GM12878 (cell line): Measurements from ENCODE around the gene PTH. TPM values are rescaled to one million over a fixed set of nuclear protein-coding genes. Genes with fewer than 3 reads are reported as not detected.

Experiments
- ATAC-seq: fragments of 200-7000 bp; cut with Tn5 transposase; 3 replicates; pipeline ENCODE4 v1.9.1; 2020; ENCODE audit warnings: mild to moderate bottlenecking, moderate library complexity
- BruUV-seq: library from RNA; stranded (reverse); fragments of 400-500 nt; replicated peaks from 2 replicates; lab custom pipeline; 2021; lab: Mats Ljungman, UMichigan
- CTCF ChIA-PET: fragments of 300-600 bp; sonication (Branson Sonifier 250); formaldehyde crosslinking; extraction: SDS; loops from one replicate; lab custom pipeline; 2021; ENCODE audit warnings: inconsistent platforms; lab: Yijun Ruan, JAX
- POLR2A ChIA-PET: fragments of 350-600 bp; formaldehyde crosslinking; extraction: SDS; loops from one replicate; lab custom pipeline; 2021; ENCODE audit warnings: inconsistent platforms; lab: Charles Lee
- RAD21 ChIA-PET: fragments of 300-600 bp; sonication (Branson Sonifier 250); formaldehyde crosslinking; loops from one replicate; lab custom pipeline; 2023; ENCODE audit warnings: antibody characterized with exemption; ENCODE audit not compliant: unreplicated experiment; lab: Charles Lee
- SMC1A ChIA-PET: fragments of 300-600 bp; sonication (Branson Sonifier 250); formaldehyde crosslinking; loops from one replicate; lab custom pipeline; 2023; ENCODE audit not compliant: unreplicated experiment, uncharacterized antibody; lab: Charles Lee
- DNase-seq: peaks from one replicate; pipeline ENCODE4 v3.0.0-alpha.2; 2011; ENCODE audit warnings: low read depth, low spot score
- FAIRE-seq: peaks from 3 replicates; lab custom pipeline; 2011; peaks lifted over from hg19 to GRCh38; lab: Jason Lieb, UNC
- H2AFZ ChIP-seq: 2 replicates; pipeline ENCODE4 v1.6.0; 2011; ENCODE audit warnings: low read depth, low read length, control low read depth; ENCODE audit not compliant: control insufficient read depth
- H3K27ac ChIP-seq: 2 replicates; pipeline ENCODE4 v1.5.1; 2011; ENCODE audit warnings: control low read depth; ENCODE audit not compliant: control insufficient read depth, insufficient read depth
- H3K27me3 ChIP-seq, 2 experiments: replicated peaks in 1 of 2; 2 replicates each; pipeline versions ENCODE4 v1.6.0 to v1.6.1; 2011; ENCODE audit warnings: low read length in 1 of 2; ENCODE audit not compliant: control insufficient read depth in 2 of 2, insufficient read depth in 2 of 2
- H3K36me3 ChIP-seq, 2 experiments: 2 replicates each; pipeline ENCODE4 v1.5.1; 2011; ENCODE audit warnings: low read length in 1 of 2; ENCODE audit not compliant: control insufficient read depth in 2 of 2, insufficient read depth in 2 of 2
- H3K4me1 ChIP-seq: 2 replicates; pipeline ENCODE4 v1.6.1; 2011; ENCODE audit warnings: mild to moderate bottlenecking, low read length, moderate library complexity, mixed read lengths; ENCODE audit not compliant: control insufficient read depth, insufficient read depth
- H3K4me2 ChIP-seq: 2 replicates; pipeline ENCODE4 v1.6.0; 2011; ENCODE audit warnings: control low read depth; ENCODE audit not compliant: control insufficient read depth, insufficient read depth
- H3K4me3 ChIP-seq: fragments of 200-600 bp; sonication (generic); 2 replicates; pipeline ENCODE4 v1.5.1; 2016
- H3K79me2 ChIP-seq: 2 replicates; pipeline ENCODE4 v1.6.0; 2011; ENCODE audit warnings: low read length; ENCODE audit not compliant: control insufficient read depth, insufficient read depth
- H3K9ac ChIP-seq: 2 replicates; pipeline ENCODE4 v1.8.0; 2011; ENCODE audit warnings: low read length, control low read depth, mixed read lengths; ENCODE audit not compliant: control insufficient read depth, insufficient read depth
- H3K9me3 ChIP-seq: replicated peaks from 3 replicates; pipeline ENCODE4 v1.5.1; 2011; ENCODE audit warnings: mild to moderate bottlenecking, low read length; ENCODE audit not compliant: control insufficient read depth, insufficient read depth
- H4K20me1 ChIP-seq: 2 replicates; pipeline ENCODE4 v1.6.0; 2011; ENCODE audit not compliant: control insufficient read depth, insufficient read depth
- BRCA1 ChIP-seq: IDR thresholded peaks from 2 replicates; pipeline ENCODE4 v1.6.1; 2011; ENCODE audit warnings: low read depth, low read length, improper control_type of control experiment
- CTCF ChIP-seq, 3 experiments: IDR thresholded peaks in 2 of 3; conservative IDR thresholded peaks in 1 of 3; 2 replicates each; pipeline ENCODE4 v1.5.1; 2011; ENCODE audit warnings: low read depth in 3 of 3, low read length in 3 of 3, mild to moderate bottlenecking in 3 of 3, control low read depth in 2 of 3, moderate library complexity in 2 of 3, inconsistent platforms in 1 of 3, mixed read lengths in 1 of 3; ENCODE audit not compliant: control insufficient read depth in 2 of 3, insufficient read depth in 1 of 3; ENCODE audit errors: extremely low read depth in 1 of 3
- HCFC1 ChIP-seq: fragments of 150-350 bp; IDR thresholded peaks from 2 replicates; pipeline ENCODE4 v1.6.1; 2014; ENCODE audit warnings: low read length
- HDAC6 ChIP-seq: fragments of 200-600 bp; sonication (generic); IDR thresholded peaks from one replicate; pipeline ENCODE4 v1.8.0; 2017; ENCODE audit warnings: antibody characterized with exemption; ENCODE audit not compliant: unreplicated experiment
- IKZF1 ChIP-seq: fragments of 450-650 bp; conservative IDR thresholded peaks from 2 replicates; pipeline ENCODE4 v1.6.1; 2017; ENCODE audit warnings: antibody characterized with exemption, mild to moderate bottlenecking
- LARP7 ChIP-seq: fragments of 450-650 bp; IDR thresholded peaks from 2 replicates; pipeline ENCODE4 v1.6.1; 2017; ENCODE audit warnings: mild to moderate bottlenecking
- NR2C2 ChIP-seq: IDR thresholded peaks from 2 replicates; pipeline ENCODE4 v1.6.1; 2011; ENCODE audit warnings: borderline replicate concordance, low read depth; ENCODE audit not compliant: control insufficient read depth, insufficient read length
- RAD51 ChIP-seq: fragments of 450-650 bp; IDR thresholded peaks from 2 replicates; pipeline ENCODE4 v1.6.1; 2016; ENCODE audit warnings: moderate library complexity, mild to moderate bottlenecking, inconsistent platforms
- RFX5 ChIP-seq: IDR thresholded peaks from 2 replicates; pipeline ENCODE4 v1.6.1; 2011; ENCODE audit warnings: low read depth, low read length, improper control_type of control experiment
- SMAD1 ChIP-seq: fragments of 450-650 bp; IDR thresholded peaks from 2 replicates; pipeline ENCODE4 v1.6.1; 2018; ENCODE audit warnings: mild to moderate bottlenecking, low read depth; ENCODE audit not compliant: partially characterized antibody
- ZBTB33 ChIP-seq: fragments of 450-650 bp; IDR thresholded peaks from 2 replicates; pipeline ENCODE4 v1.6.1; 2017; ENCODE audit warnings: mild to moderate bottlenecking
- ZBTB4 ChIP-seq: fragments of 450-650 bp; formaldehyde crosslinking; IDR thresholded peaks from 2 replicates; pipeline ENCODE4 v1.4.0; 2022; ENCODE audit warnings: mild to moderate bottlenecking, moderate library complexity
- WGBS: methylation state at CpG from one replicate; pipeline ENCODE4 v1.1.6; 2016; ENCODE audit warnings: low lambda C conversion rate; ENCODE audit not compliant: insufficient replicate concordance, insufficient coverage; ENCODE audit errors: missing lambda C conversion rate; 5-methylcytosine and 5-hydroxymethylcytosine counted together
- in situ Hi-C: fragments of 300-500 bp; cut with MboI; formaldehyde crosslinking; loops from 9 replicates; pipeline ENCODE4 v1.14.3; 2018; ENCODE audit warnings: mixed read lengths
- intact Hi-C: fragments of 100-400 bp; cut with micrococcal nuclease; formaldehyde crosslinking; loops from one replicate; pipeline ENCODE4 v1.14.2; 2022; ENCODE audit not compliant: unreplicated experiment
- polyA plus RNA-seq, 11 experiments: library from polyadenylated mRNA; depleted of rRNA in 4 of 11; unstranded in 6 of 11; stranded (reverse) in 5 of 11; fragments of >200 nt; fragmentation: Nextera tagmentation in 4 of 11; fragmentation: Illumina TruSeq in 1 of 11; extraction: Ambion mirVana in 4 of 11; extraction: Trizol in 1 of 11; gene quantifications; 1 replicate in 1 of 11; 2 replicates in 10 of 11; pipeline versions ENCODE4 v1.2.1 to v1.2.3, GENCODE V29; 2011 to 2016; ENCODE audit warnings: inconsistent platforms in 2 of 11, missing spikeins in 2 of 11, low read depth in 1 of 11
- total RNA-seq, 4 experiments: library from RNA; depleted of rRNA in 3 of 4; stranded (reverse); fragments of >200 nt in 3 of 4; fragmentation: Illumina TruSeq in 1 of 4; extraction: Trizol in 1 of 4; gene quantifications; 2 replicates each; pipeline versions ENCODE4 v1.2.1 to v1.2.3, GENCODE V29; 2013 to 2021
- TF ChIP-seq, protein P1 (sequence below): fragments of 450-650 bp; IDR thresholded peaks from 2 replicates; pipeline ENCODE4 v1.6.1; 2017; ENCODE audit warnings: antibody characterized with exemption, mild to moderate bottlenecking, moderate library complexity

The PTH gene
- total and polyA plus RNA-seq, 10 of the 15 experiments (the other 5 are each of a cell fraction or from before 2014, with no cell fraction given) = not detected

DNA sequence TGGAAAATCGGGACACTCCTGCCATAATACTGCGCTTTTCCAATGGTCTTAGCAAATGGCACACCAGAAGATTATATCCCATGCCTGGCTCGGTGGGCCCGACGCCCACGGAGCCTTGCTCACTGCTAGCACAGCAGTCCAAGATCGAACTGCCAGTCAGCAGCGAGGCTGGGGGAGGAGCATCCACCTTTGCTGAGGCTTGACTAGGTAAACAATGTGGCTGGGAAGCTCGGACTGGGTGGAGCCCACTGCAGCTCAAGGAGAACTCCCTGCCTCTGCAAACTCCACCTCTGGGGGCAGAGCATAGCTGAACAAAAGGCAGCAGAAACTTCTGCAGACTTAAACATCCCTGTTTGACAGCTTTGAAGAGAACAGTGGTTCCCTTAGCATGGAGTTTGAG lies 15.6 kb downstream of the PTH start:
- RAD21 ChIA-PET = no interaction called here
- intact Hi-C loops = loop anchor here (10.0 kb wide), 1 partner anchor 765 kb away; no protein-coding TSS in a partner anchor
- no peak for TF ChIP-seq NR2C2
- TF ChIP-seq HCFC1 = no peak
- TF ChIP-seq, protein P1, sequence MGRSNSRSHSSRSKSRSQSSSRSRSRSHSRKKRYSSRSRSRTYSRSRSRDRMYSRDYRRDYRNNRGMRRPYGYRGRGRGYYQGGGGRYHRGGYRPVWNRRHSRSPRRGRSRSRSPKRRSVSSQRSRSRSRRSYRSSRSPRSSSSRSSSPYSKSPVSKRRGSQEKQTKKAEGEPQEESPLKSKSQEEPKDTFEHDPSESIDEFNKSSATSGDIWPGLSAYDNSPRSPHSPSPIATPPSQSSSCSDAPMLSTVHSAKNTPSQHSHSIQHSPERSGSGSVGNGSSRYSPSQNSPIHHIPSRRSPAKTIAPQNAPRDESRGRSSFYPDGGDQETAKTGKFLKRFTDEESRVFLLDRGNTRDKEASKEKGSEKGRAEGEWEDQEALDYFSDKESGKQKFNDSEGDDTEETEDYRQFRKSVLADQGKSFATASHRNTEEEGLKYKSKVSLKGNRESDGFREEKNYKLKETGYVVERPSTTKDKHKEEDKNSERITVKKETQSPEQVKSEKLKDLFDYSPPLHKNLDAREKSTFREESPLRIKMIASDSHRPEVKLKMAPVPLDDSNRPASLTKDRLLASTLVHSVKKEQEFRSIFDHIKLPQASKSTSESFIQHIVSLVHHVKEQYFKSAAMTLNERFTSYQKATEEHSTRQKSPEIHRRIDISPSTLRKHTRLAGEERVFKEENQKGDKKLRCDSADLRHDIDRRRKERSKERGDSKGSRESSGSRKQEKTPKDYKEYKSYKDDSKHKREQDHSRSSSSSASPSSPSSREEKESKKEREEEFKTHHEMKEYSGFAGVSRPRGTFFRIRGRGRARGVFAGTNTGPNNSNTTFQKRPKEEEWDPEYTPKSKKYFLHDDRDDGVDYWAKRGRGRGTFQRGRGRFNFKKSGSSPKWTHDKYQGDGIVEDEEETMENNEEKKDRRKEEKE = no peak
- TF ChIP-seq HDAC6 = no peak
- TF ChIP-seq ZBTB4 = no peak
- TF ChIP-seq ZBTB33 = no peak
- no peak for TF ChIP-seq LARP7
- TF ChIP-seq SMAD1 = no peak
- TF ChIP-seq RFX5 = no peak
- no peak for TF ChIP-seq IKZF1
- no peak for TF ChIP-seq CTCF (IDR thresholded peaks at IDR 0.05 in 2 of 3, conservative IDR thresholded peaks at IDR 0.05 in 1 of 3; ENCODE audit: control insufficient read depth in 2 of 3, extremely low read depth in 1 of 3, insufficient read depth in 1 of 3, low read depth in 3 of 3, low read length in 3 of 3)
- no peak for TF ChIP-seq RAD51
- no peak for TF ChIP-seq BRCA1

More for the DNA sequence above, 15.6 kb downstream of the PTH start:
- Histone ChIP-seq H3K36me3 (no peaks in the 10 kb centered on the region), H3K4me3 (no peak overlapping the region), H3K9me3 (no peaks in the 10 kb centered on the region; the same call in 2 of the 3 replicates), H4K20me1 (no peaks in the 10 kb centered on the region), H3K4me1 (no peaks in the 10 kb centered on the region), H3K27me3 (no peaks in the 10 kb centered on the region), H3K4me2 (no peak overlapping the region), H2AFZ (no peak overlapping the region), H3K79me2 (no peaks in the 10 kb centered on the region), H3K9ac (no peak overlapping the region), H3K27ac (no peak overlapping the region)
- ChIA-PET SMC1A (no interaction called here), POLR2A (no interaction called here), CTCF (no interaction called here)
- 37% methylated on average over 9 of the region's 9 CpGs for WGBS
- no TSS peak for BruUV-seq
- DNase-seq (no peak), ATAC-seq (no peak), FAIRE-seq (no peak)
- in situ Hi-C loops = no loop called here
